Measurements from ENCODE around the gene BLACAT1. TPM values are rescaled to one million over a fixed set of nuclear protein-coding genes. Genes with fewer than 3 reads are reported as not detected.

The BLACAT1 gene
- total and polyA plus RNA-seq, 9 of the 15 experiments (the other 6 are each of a cell fraction or from before 2014, with no cell fraction given), result 0.10 to 5.9 (median 0.73) TPM

GRCh38 chr1:205430696-205431305 lies 25.0 kb downstream of the BLACAT1 start (continued):
- TF ChIP-seq UBTF (IDR thresholded peaks at IDR 0.05; ENCODE audit: borderline replicate concordance in 1 of 2, low read depth in 2 of 2, low read length in 2 of 2) (no peak), CBX1 (IDR thresholded peaks at IDR 0.05; ENCODE audit: low read depth) (0 out of 2 replicates have a peak, but pooled peaks have one; percentile 74), CTBP1 (IDR thresholded peaks at IDR 0.05; ENCODE audit: borderline replicate concordance) (peak; percentile 50), YY1 (IDR thresholded peaks at IDR 0.05; ENCODE audit: borderline replicate concordance in 1 of 3, control insufficient read depth in 1 of 3, extremely low read depth in 1 of 3, insufficient read depth in 3 of 3, insufficient read length in 1 of 3, insufficient replicate concordance in 2 of 3, low read depth in 1 of 3, low read length in 2 of 3) (peak in 1 of 3 experiments; percentile 2), KLF13 (tag; IDR thresholded peaks at IDR 0.05; ENCODE audit: borderline replicate concordance, low read depth) (0 out of 2 replicates have a peak, but pooled peaks have one; percentile 54), OTX1 (CRISPR knock-in tag; IDR thresholded peaks at IDR 0.05) (no peak), ADNP (tag; IDR thresholded peaks at IDR 0.05) (0 out of 2 replicates have a peak, but pooled peaks have one; percentile 21), SNIP1 (IDR thresholded peaks at IDR 0.05; ENCODE audit: low read depth) (peak; percentile 74), KLF16 (IDR thresholded peaks at IDR 0.05) (peak; percentile 80), SMC3 (conservative IDR thresholded peaks at IDR 0.05; ENCODE audit: insufficient read depth, low read depth, low read length) (peak; percentile 50; the same call in 1 of the 2 replicates), RB1 (IDR thresholded peaks at IDR 0.05; ENCODE audit: low read depth) (peak; percentile 78; the same call in 1 of the 2 replicates), CREM (IDR thresholded peaks at IDR 0.05; ENCODE audit: low read depth) (peak; percentile 23; the same call in 1 of the 2 replicates), HNRNPL (IDR thresholded peaks at IDR 0.05; ENCODE audit: low read depth, low read length) (no peak), TBL1XR1 (IDR thresholded peaks at IDR 0.05; ENCODE audit: low read length in 2 of 2) (peak in 1 of 2 experiments; percentile 38; a peak in 1 of 4 replicates), RUNX1 (IDR thresholded peaks at IDR 0.05; ENCODE audit: low read depth) (no peak), CREB3L1 (IDR thresholded peaks at IDR 0.05; ENCODE audit: borderline replicate concordance, low read depth) (peak; percentile 40; the same call in 1 of the 2 replicates), DEAF1 (CRISPR knock-in tag; IDR thresholded peaks at IDR 0.05) (peak; percentile 37; the same call in 1 of the 2 replicates), GATAD2A (IDR thresholded peaks at IDR 0.05) (0 out of 2 replicates have a peak, but pooled peaks have one; percentile 37), MTA2 (IDR thresholded peaks at IDR 0.05; ENCODE audit: low read depth) (no peak), TSC22D4 (tag; IDR thresholded peaks at IDR 0.05) (no peak), SPI1 (IDR thresholded peaks at IDR 0.05; ENCODE audit: borderline replicate concordance, low read depth, low read length) (0 out of 2 replicates have a peak, but pooled peaks have one; percentile 36), TFAP4 (CRISPR knock-in tag; IDR thresholded peaks at IDR 0.05; ENCODE audit: borderline replicate concordance) (peak; percentile 55; the same call in 1 of the 2 replicates)
